NOMO-1 (cell line): ENCODE results near the gene CRB2.
A peak's percentile ranks its signal among the peaks of the same experiment; 100 is the strongest.

Source experiments
- DNase-seq, 2 experiments: peaks; one replicate each; lab custom pipeline; 2025; ENCODE audit not compliant: unreplicated experiment in 2 of 2; lab: John Stamatoyannopoulos, UW

CRB2 gene

DNA sequence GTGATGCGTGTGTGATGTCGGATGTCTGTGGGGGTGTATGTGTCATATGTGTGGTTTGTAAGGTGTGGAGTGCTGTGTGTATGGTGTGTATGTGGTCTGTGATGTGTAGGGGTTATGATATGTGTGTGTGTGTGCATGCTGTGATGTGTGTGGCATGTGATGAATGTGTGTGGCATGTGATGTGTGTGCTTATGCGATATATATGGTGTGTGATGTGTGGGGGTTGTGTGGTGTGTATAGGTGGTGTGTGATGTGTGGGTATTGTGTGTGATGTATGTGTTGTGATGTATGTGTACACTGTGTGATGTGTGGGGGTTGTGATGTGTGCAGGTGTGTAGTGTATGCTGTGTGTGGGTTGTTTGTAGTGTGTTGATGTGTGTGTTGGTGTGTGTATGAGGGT lies 9.2 kb upstream of the CRB2 start:
- DNase-seq, result no peak

DNA sequence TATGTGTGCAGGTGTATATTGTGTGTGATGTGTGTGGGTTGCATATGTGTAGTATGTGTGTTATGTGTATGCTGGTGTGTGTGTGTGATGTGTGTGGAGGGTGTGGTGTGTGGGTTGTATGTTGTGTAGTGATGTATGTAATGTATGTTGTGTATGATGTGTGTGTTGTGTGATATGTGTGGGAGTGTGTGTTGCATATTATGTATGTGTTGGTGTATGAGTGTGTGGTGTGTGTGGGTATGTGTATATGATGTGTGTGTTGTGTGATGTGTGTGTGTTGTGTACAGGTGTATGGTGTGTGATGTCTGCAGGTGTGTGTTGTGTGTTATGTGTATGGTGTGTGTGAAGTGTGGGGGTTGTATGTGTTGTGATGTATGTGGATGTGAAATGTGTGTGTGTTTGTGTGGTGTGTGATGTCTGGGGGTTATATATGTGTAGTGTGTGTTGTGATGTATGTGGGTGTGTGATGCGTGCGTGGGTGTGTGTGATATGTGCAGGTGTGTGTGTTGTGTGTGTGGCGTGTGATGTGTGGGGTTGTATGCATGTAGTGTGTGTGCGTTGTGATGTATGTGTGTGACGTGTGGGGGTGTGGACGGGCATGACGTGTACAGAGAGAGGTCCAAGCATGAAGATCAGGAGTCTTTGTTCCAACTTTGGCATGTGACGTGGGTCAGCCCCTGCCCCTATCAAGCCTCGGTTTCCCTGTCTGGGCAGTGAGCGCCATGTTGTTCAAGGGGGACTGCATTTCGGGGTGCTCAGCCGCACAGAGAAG lies 8.5 kb upstream of the CRB2 start:
- DNase-seq, result no peak

DNA sequence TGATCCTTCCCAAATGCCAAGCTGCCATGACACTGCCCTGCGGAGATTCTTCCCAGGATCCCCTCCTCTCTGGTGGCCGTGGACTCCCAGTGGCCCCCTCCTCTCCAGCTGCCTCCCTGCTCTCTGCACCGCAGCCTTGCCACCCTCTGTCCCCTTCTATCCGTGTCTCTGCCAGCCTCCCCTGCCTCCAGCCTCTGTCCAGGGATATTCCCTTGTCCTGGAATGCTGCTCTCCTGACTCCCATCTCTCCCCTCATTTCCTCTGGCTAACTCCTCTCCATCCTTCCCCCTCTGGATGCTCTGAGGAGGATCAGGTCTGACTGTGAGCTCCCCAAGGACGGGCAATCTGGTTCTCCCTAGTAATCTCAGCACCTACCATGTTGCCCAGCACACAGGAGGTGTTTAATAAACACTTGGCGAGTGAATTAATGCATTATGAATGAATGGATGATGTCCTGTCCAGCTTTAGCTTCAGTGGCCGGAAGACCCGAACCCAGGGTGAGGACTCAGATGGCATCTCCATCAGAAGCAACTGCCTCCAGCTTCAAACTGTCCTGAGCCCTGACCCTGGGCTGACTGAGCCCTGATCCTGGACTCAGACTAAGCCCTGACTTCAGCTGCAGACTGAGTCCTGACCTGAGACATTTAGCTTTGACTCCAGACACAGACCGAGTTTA lies 7.5 kb upstream of the CRB2 start:
- DNase-seq, result no peak

DNA sequence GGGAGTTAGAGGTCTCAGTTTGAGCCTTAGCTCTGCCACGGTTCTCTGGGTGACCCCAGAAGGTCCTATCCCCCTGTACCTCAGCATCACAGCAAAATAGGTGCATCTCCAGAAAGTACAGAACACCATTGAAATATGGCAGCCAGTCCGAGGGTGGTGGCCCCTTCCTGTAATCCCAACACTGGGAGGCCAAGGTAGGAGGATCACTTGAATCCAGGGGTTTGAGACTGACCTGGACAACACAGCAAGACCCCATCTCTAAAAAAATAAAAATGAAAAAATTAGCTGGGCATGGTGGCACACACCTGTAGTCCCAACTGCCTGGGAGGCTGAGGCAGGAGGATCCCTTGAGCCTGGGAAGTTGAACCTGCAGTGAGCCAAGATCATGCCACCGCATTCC lies 7.0 kb upstream of the CRB2 start:
- no peak for DNase-seq

DNA sequence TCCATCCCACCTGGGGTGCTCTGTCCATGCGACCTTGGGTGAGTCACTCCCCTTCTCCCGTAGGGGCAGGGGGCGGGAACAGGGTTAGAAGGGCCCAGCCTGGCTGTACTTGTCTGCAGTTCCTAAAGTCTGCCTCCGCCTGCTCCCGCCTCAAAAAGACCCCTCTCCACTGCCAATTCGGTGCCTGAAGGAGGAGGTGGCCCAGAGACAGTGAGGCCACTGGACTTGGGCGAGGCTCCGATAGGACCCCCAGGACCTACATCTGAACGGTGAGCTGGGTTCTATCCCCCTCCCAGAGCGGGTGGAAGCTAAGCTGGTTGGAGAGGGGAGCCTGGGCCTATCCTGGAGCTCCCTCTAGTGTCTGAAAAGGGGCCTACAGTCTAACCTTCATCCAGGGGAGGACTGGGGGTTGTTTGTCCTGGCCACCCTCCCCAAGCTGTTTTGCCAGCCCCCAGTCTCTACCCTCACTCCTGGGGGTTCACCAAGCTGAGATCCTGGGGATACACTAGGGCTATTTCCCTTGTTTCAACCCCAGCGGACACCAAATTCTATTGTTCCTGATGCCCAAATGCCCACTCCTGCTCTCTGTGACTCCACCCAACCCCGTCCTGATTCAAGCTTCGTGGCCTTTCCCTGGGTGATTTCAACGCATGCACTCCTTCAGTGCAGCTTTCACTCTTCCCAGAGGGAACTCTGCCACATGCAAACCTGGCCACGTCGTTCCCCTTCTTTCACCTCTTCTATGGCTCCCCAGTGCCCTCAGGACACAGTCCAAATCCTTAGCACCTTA lies 6.1 kb upstream of the CRB2 start:
- DNase-seq, result peak; percentile 56 to 62

DNA sequence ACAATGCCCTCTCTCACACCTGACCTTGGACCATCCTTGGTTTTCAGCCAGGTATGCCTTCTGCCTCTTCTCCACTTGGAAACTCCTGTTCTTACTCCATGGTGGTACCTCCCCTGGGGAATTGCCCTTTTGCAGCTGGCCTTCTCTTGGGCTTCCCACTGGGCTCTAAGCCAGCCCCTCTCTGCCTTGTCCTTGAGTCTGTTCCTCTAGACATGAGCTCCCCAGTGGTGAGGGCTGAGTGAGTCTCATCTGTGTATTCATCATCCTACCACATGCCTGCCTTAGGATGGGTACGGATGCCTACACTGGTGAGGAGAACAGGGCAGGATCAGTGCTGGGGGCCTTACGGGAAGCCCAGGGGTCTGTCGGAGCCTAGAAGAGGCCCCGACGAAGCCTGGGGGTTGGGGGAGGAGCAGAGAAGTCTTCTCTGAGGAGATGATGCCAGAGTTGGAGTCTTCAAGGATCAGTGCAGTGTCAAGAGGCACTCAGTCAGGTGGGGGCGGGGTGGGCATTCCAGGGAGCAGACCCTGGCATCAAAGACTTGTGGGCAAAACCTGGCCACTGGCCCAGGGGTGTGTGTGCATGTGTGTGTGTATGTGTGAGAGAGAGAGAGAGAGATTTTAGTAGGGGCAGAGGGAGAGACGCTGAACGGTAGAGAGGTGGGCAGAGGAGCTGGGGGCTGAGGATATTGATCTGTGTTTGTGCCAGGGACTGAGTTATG lies 5.2 kb upstream of the CRB2 start:
- DNase-seq, result no peak

DNA sequence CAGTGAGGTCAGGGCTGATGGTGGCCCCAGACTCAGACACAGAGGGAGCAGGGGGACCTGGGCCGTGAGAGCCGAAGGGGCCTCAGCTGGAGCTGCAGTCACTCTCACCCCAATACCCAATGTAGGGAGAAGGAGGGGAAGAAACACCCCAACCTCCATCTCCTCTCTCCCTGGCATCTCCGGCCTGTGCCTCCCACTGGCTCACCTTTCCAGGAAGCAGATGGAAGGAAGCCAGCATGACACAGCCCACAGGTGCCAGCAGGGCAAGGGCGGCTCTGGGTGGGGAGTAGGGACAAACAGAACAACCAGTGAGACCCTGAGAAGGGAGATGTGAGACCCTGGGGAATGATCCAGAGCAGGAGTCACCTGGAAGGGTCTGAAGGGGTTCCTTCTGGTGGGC lies 3.0 kb upstream of the CRB2 start:
- no peak for DNase-seq

DNA sequence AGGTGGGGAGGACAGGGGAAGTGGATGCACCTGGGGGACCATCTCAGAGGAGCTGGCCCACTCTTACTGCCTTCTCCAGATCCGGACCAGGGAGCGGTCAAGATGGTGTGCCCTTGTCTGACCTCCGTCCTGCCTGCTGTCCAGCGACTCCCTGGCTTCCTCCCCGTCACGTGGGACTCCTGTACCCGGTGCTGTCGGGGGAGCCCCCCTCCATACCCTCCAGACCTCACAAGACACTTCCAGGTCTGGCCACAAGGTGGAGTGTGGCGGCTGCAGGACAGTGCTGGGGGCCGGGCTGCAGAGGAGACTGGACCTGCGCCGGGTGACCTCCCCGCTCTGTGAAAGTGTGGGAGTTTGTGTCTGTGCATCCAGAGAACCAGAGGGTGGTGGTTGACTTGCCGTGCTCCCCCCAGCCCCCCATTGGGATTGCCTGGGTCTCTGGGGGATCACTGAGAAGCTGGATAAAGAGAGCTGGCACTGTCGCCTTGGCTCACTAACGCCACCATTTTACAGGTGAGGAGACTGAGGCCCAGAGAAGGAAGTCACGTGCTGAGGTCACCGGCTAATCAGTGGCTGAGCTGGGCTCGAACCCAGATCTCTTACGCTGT lies 1.9 kb upstream of the CRB2 start:
- DNase-seq, result peak in 1 of 2 experiments; percentile 20

DNA sequence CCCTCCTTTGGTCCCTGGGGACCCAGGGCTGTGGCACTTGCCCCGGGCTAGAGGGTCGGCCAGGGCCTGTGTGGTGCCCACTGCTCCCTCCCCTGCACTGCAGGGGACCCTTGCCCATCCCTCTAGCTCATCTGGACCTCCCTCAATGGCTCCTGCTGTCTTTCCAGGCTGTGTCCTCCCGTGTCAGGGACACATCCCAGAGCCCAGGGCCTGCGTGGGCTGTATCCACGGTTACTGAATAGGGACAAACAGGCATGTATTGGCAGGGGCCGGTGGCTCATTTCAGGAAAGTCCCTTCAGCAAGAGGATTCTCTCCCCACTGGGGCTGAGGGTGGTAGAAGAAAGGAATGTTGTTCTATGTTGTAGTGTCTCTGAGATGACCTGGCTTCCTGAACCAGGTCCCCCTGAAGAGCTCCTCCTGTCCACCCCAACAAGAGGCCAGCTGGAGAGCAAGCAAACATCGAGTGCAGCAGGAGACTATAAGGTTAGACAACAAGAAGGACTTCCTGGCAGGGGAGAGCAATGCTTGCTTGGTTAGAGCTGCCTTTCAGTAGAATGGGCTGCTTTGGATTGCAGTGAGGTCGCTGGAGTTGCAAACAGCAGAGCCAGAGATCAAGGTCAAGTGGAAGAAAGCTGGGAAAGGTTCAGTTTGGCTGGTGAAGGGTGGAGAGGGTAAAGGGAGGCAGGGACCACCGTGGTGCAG lies 1.0 kb upstream of the CRB2 start:
- DNase-seq, result no peak

DNA sequence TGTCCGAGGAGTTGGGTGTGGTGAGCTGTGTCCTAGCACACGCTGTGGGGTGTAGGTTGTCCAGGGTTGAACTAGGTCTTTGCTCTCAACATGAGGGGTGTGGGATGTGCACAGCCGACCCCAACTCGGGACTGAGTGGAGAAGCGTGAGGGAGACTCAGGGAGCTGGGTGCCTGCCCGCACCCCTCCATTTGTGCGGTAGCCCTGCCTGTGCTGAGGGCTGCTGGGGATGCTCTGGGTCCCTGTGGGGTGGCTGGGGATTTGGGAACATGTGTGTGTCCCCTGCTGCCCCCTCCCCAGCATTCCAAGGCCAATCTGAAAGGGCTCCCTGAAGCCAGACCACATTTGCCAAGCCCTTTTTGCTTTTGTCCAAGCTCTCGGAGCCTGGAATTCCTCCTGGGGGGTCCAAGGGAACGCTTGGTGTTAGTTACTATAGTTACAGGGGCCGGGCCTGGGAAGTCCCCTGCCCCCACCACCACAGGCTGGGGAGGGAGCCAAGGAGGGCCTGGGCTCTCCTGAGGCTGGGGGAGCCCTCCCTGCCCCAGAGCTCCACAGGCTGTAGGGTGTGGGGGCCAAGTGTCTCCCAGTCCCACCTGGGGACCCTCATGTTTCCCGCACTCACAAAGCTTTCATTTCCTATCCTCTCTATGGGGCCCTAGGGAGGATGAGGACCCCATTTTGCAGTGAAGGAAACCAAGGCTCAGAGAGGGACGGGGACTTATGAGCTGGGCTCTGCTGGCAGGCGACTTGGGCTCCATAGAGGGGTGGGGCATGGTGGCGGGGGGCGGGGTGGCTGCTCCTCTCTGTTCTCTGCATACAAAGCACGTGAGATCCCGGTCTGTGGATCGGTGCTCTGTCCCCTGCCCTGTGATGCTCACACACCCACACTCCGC lies 1.1 kb downstream of the CRB2 start:
- DNase-seq, result no peak

DNA sequence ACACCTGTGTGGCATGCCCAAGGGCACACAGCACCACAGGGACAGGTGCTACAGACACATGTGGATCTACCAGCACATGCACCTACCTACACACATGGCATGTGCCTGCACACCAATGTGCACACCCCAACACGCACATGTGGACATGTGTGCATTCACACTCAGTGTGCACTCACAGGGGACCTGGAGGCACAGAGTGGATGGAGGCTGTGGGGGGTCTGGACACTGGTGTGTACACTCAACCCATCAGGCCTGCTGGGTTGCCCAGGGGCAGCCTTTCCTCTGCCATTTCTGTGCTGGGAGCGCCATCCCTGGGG lies 1.7 kb downstream of the CRB2 start:
- no peak for DNase-seq

DNA sequence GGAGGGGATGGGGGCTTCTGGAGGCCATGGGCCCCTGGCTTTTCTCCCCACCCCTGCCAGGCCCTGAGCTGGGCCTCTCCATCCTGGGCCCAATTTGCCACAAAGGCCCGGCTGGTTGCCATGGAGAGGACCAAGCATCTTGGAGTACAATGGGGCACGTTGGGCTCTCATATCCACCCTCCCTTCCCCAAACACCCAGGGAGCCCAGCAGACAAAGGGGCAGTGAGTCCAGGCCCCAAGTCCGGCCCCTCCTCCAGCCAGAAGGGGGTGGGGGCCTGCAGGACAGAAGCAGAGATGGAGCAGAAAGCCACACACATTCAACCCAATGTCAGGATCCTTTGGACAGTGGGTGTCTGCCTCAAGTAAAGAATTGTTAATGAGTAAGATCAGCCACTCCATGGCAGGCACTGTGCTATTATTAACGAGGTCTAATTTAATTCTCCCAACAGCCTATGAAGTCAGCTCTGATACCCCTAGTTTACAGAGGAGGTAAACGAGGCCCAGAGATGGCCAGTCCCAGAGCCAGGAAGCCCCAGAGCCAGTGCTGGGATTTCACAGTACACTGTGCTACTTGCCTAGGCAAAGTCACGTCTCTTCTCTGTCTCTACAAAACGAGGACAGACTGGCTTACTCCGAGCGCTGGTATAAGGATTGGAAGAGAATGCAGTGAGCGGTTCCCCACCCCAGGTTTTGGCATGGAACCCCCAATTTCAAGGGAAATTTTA lies 2.3 kb downstream of the CRB2 start:
- DNase-seq, result no peak

DNA sequence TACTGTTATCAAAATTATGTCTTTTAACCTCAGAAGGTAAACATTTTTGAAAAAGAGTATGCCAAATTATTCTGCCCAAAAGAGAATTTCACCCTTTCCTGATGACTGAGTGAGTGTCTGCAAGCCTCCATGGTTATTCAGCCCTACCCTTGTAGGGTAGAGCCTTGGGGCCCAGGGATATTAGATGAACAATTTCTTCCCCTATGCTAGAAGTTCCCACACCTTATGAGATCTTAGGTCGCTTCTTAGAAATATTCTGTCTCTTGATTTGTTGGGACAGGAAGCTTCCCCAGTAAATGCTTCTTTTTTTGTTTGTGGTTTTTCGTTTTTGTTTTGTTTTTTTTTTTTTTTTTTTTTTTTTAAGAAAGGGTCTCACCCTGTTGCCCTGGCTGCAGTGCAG lies 3.1 kb downstream of the CRB2 start:
- no peak for DNase-seq

DNA sequence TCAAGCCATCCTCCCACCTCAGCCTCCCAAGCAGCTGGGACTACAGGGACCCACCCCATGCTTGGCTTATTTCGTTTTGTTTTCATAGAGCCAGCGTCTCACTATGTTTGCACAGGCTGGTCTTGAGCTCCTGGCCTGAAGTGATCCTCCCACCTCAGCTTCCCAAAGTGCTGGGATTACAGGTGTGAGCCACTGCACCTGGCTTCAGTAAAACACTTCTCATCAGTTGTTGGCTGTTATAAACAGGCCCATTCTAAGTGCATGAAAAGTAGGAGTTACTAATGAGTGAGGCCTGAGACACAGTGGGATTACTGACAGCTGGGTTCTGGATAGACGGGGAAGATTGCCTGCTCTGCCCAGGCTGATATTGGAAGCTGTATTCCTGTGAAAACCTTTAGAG lies 3.5 kb downstream of the CRB2 start:
- no peak for DNase-seq

DNA sequence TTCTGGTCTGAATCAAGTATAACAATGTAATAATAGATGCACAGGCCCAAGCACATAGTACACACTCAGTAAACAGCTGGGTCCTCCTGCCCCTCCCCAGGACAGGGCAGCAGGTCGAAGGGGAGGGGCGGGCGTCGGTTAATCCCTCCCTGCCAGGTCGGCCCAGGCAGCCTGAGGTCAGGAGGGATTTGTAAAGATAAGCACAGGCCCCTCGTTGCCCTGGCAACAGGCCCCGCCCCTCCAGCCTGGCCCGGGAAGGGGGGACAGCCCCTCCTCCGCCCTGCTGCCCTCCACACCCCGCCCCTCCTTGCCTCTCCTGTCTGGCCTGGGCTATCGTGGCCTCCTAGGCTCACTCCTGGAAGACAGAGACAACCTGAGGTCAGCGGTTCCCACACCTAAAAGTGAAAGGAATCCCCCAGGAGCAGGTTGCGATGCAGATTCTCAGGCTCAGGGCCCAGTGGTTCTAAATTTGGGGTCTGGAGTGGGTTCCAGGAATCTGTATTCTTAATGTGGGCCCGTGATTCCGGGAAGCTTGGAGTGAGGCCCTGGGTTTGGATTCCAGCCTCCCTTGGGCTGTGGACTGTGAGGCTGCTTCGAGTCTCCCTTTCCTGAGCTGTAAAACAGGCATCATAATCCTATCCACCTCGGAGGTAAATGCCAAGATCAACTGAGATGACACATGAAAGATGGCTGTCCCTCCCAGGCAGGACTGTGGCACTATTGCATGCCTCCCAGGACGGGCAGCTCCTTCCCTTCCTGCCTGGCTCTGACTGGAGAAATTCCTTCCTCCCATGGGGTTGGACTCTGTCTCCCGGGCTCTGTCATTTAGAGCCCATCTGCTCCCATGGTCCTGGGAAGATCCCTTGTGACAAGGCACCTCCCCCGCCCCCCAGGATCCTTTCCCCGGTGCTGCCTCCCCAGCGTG lies 4.4 kb downstream of the CRB2 start:
- DNase-seq, result no peak

DNA sequence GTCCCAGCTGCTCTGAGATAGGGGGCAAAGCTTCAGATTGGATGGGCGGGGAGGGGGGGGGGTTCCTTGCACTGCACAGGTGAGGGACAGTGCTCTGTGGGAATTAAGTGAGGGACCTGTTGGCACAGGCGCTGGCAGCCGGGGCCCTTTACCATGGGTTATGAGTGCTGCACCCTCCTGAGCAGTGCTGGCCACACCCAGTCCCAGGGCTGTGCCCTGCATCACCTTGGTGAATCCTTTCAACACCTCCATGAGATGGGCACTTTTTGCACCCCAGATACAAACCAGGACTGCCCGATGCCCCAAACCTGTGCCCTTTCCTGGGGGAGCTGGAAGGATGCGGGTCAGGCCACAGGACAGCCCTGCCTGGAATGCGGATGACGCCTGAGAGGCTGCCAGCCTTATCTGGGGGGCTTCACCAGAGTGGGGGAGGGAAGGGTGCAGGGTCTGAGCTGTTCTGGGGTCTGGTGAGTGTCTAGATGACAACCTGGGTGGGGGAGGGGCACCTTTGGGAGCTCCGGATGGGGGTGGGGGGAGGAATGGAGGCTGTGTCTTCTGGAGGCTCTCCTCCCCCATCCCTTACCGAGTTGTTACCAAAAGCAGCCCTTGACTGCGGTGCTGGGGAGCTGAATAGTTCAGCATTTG lies 5.2 kb downstream of the CRB2 start:
- no peak for DNase-seq
